Nasal cavity respiratory epithelium epithelial cell of viscerocranial mucosa (primary cell): ENCODE measurements around the gene SPECC1L. TPM values are rescaled to one million over a fixed set of nuclear protein-coding genes. Genes with fewer than 3 reads are reported as not detected.

Source experiments
- total RNA-seq: library from RNA; depleted of rRNA; stranded (reverse); fragments of >200 nt; gene quantifications from 2 replicates; pipeline ENCODE4 v1.2.3, GENCODE V29; 2014

Gene SPECC1L, protein sequence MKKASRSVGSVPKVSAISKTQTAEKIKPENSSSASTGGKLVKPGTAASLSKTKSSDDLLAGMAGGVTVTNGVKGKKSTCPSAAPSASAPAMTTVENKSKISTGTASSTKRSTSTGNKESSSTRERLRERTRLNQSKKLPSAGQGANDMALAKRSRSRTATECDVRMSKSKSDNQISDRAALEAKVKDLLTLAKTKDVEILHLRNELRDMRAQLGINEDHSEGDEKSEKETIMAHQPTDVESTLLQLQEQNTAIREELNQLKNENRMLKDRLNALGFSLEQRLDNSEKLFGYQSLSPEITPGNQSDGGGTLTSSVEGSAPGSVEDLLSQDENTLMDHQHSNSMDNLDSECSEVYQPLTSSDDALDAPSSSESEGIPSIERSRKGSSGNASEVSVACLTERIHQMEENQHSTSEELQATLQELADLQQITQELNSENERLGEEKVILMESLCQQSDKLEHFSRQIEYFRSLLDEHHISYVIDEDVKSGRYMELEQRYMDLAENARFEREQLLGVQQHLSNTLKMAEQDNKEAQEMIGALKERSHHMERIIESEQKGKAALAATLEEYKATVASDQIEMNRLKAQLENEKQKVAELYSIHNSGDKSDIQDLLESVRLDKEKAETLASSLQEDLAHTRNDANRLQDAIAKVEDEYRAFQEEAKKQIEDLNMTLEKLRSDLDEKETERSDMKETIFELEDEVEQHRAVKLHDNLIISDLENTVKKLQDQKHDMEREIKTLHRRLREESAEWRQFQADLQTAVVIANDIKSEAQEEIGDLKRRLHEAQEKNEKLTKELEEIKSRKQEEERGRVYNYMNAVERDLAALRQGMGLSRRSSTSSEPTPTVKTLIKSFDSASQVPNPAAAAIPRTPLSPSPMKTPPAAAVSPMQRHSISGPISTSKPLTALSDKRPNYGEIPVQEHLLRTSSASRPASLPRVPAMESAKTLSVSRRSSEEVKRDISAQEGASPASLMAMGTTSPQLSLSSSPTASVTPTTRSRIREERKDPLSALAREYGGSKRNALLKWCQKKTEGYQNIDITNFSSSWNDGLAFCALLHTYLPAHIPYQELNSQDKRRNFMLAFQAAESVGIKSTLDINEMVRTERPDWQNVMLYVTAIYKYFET
- 39.3 and 55.7 TPM in 2 replicates for total RNA-seq

DNA sequence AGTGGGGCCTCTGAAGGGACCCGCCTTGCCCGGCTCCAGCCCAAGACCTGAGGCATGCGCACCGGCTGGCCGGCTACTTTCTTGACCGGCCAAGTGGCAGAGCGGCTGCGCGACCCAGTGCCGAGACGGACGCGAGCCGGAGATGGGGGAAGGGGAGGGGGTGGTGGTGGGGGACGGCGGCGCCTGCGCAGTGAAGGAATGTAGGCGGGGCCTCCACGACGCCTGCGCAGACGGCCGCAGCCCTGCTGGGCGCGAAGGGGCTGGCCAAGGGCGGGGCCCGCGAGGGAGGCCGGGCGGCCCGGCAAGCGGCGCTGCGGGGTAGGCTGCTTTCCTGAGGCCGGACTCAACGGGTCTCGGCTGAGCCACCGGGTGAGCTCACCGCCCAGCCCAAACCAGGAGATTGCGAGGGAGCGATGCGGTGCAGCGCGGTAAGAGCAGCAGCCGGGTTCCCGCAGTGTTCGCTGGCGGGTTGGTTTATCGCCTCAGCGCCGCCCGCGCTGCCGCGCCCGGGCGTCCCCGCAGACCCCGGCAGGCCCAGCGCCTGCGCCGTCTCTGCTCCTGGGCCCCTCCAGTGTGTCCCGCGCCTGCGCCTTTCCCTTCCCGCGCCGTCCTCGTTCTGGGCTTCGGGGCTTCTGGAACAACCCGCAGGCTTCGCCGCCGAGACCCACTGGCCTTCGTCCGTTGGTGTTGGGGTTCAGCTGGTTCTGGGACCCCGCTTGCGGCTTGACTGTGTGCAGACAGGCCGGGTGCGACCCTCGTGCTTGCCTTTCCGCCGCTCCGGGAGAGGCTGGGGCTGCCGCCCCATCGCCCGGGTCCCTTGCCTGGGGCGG is at the start of gene SPECC1L:
TSS of gene SPECC1L (plus strand) at position 276 of the 830 bp plus-strand sequence. CDS start 31,401 bp downstream, outside the sequence.

DNA sequence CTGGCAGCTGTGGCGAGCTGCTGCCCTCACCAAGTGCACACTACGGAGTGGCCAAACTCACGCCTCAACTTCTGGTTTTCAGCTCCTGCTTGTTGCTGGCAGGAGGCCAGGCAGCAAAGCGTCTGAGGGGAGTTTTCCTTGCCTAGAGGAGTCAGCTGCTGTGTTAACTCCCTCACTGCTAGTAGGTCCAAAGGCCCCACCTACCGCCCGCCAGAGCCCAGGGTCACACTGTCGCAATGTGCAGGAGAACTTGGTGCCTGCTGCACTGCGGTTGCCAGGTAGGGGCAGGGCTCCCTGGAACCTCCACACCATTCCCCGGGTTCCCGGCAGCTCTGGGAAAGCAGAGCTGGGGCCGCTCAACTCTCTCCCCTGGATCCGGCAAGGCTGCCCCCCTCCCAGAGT is 25.6 kb upstream of the SPECC1L start, which contains the start of gene GGT5:
TSS of gene GGT5 (minus strand) at position 53 of the 402 bp plus-strand sequence. CDS start 357 bp downstream, outside the sequence.

DNA sequence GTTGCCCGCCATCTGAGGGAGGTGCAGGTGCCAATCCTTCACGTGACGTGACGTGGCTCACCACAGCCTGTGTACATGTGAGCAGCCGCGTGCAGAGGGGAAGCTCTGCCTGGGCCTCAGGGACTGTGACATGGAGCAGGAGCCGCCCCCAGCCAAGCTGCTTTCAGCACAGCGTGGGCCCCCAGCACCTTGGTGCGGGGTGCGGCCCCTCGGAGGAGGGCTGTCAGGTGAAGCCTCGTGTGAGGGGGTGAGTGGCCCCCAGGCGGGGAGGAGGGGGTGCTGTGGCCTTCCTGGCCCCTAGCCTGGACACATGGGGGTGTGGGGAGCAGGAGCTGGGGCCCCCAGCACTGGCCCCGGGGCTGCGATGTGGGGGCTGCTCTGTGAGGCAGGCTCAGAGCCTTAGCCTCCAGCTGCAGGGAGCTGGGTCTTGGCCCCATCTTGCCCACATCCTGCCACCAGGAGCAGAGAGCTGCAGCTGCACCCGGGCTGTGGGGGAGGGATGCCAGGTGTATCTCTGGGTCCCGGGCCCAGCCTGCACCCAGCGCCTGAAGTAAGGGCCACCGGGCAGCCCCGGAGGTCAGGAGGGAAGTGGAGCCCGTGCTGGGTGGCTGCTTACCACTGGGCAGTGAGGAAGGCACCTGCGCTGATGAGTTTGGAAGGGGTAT is 157.0 kb downstream of the SPECC1L start, which contains the start of gene ADORA2A:
TSS of gene ADORA2A (plus strand) at position 100 of the 665 bp plus-strand sequence. CDS start 5,806 bp downstream, outside the sequence.

Other genes with a start within 250 kb of the SPECC1L start
- under 0.01 and 0.36 TPM in 2 replicates for gene SUSD2, start 89.3 kb upstream of the SPECC1L start, total RNA-seq
- under 0.01 TPM in 1 of 2 replicates, not detected in the other for gene GGT5, start 25.7 kb upstream of the SPECC1L start, total RNA-seq
- gene ADORA2A, start 156.8 kb downstream of the SPECC1L start, total RNA-seq, result 0.34 and 0.64 TPM in 2 replicates
- gene UPB1, start 224.5 kb downstream of the SPECC1L start, total RNA-seq, result not detected in 2 replicates